Aorta (tissue), 5 donors: ENCODE results near the gene SETD5. TPM values are rescaled to one million over a fixed set of nuclear protein-coding genes. Genes with fewer than 3 reads are reported as not detected.

Experiments
- ATAC-seq: fragments of 200-7000 bp; cut with Tn5 transposase; one replicate; pipeline ENCODE4 v1.9.1; 2022; ENCODE audit warnings: moderate library complexity; ENCODE audit not compliant: low FRiP score
- DNase-seq, 2 donors: peaks; one replicate each; pipeline ENCODE4 v3.0.0-alpha.2; 2020
- H3K27ac ChIP-seq, 2 donors: one replicate each; pipeline ENCODE4 v1.5.1; 2013; ENCODE audit warnings: low read length in 2 of 2, mild to moderate bottlenecking in 2 of 2, moderate library complexity in 2 of 2, control low read depth in 1 of 2, inconsistent platforms in 1 of 2, low read depth in 1 of 2
- H3K27me3 ChIP-seq, 2 donors: one replicate each; pipeline ENCODE4 v1.6.1; 2013; ENCODE audit warnings: control low read depth in 1 of 2, low read length in 1 of 2, mild to moderate bottlenecking in 1 of 2, moderate library complexity in 1 of 2; ENCODE audit not compliant: insufficient read depth in 2 of 2, control insufficient read depth in 1 of 2
- H3K36me3 ChIP-seq, 2 donors: one replicate each; pipeline ENCODE4 v1.6.1; 2013; ENCODE audit warnings: control low read depth in 1 of 2, low read length in 1 of 2, mild to moderate bottlenecking in 1 of 2; ENCODE audit not compliant: insufficient read depth in 2 of 2, control insufficient read depth in 1 of 2
- H3K4me1 ChIP-seq, 2 donors: one replicate each; pipeline ENCODE4 v1.6.1; 2013; ENCODE audit warnings: low read length in 2 of 2, control low read depth in 1 of 2, mild to moderate bottlenecking in 1 of 2, moderate library complexity in 1 of 2; ENCODE audit not compliant: insufficient read depth in 2 of 2, control insufficient read depth in 1 of 2
- H3K4me3 ChIP-seq, 2 donors: one replicate each; pipeline ENCODE4 v1.5.1; 2013; ENCODE audit warnings: low read length in 2 of 2, control low read depth in 1 of 2, mild to moderate bottlenecking in 1 of 2
- H3K9me3 ChIP-seq: one replicate; pipeline ENCODE4 v1.6.1; 2013; ENCODE audit warnings: mild to moderate bottlenecking, low read length; ENCODE audit not compliant: control insufficient read depth
- WGBS, 2 donors: extraction: QIAGEN DNeasy Blood & Tissue Kit; methylation state at CpG; one replicate each; pipeline ENCODE4 v1.1.7; 2013; 5-methylcytosine and 5-hydroxymethylcytosine counted together
- intact Hi-C, 2 donors: fragments of 100-400 bp; cut with DNase I; formaldehyde crosslinking; loops; one replicate each; pipeline versions ENCODE4 v1.14.2 to v1.15.0; 2022
- polyA plus RNA-seq, 2 donors: library from polyadenylated mRNA; stranded (reverse); fragments of 200-250 nt; gene quantifications; one replicate each; pipeline ENCODE4 v1.2.3, GENCODE V29; 2013
- total RNA-seq, 2 donors: library from RNA; stranded (reverse); fragmentation: NEBNext Ultra II Directional; extraction: Animal tissue kit (Norgen Biotek cat#: 25700); gene quantifications; one replicate each; pipeline ENCODE4 v1.2.1, GENCODE V29; 2021
- donor health status: healthy with polysubstance abuse.
- donor health status: Bipolar disorder and iron deficiency.
- donor health status: DM: no; HTN: no; CAD: no.
- donor health status: DM: no; HTN: no; CAD: no.
- donor health status: DM: yes; HTN: yes; CAD: no.

Gene SETD5
- total and polyA plus RNA-seq, 4 donors = 13.9 to 200 (median 92.7) TPM

DNA sequence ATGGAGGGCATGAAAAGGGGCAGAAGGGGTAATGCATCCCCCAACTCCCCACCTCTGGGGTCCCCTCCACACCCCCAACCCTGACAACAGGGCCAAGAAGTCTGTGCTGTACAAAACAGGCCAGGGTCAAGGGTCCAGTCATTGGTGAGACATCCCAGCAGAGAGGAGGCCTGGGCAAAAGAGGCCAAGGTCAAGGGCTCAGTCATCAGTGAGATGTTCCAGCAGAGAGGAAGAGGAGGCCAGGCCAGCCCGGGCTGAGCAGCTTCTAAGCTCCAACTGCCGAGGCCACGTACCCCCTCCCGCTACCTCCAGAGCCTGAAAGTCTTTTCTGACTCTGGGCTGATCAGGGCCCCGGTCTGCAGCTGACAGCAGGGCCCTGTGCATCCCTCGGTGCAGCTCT lies 103.8 kb downstream of the SETD5 start:
- no peaks in the 10 kb centered on the region for H3K4me1 ChIP-seq
- H3K9me3 ChIP-seq = no peaks in the 10 kb centered on the region
- 74 to 75% methylated on average over 6 of the region's 6 CpGs for WGBS, 2 donors
- H3K27me3 ChIP-seq = no peaks in the 10 kb centered on the region
- DNase-seq (no peak), ATAC-seq (no peak)
- no peak overlapping the region for H3K27ac ChIP-seq
- no peaks in the 10 kb centered on the region for H3K36me3 ChIP-seq
- H3K4me3 ChIP-seq = no peak overlapping the region
- intact Hi-C loops = loop anchor here in 1 of 2 donors (10.0 kb wide), 1 partner anchor 144 kb away; the partner anchor contains the start of gene MTMR14

GRCh38 chr3:9503283-9503682 lies 105.9 kb downstream of the SETD5 start:
- peak in 1 of 2 donors; percentile 83 for DNase-seq
- no peaks in the 10 kb centered on the region for H3K27me3 ChIP-seq
- H3K4me3 ChIP-seq = no peak overlapping the region
- no peaks in the 10 kb centered on the region for H3K4me1 ChIP-seq
- H3K27ac ChIP-seq = no peak overlapping the region
- no peak for ATAC-seq
- WGBS, 2 donors = 5% methylated on average over 4 of the region's 4 CpGs
- H3K36me3 ChIP-seq = no peaks in the 10 kb centered on the region
- intact Hi-C loops = loop anchor here in 1 of 2 donors (10.0 kb wide), 1 partner anchor 142 kb away; the partner anchor contains the start of gene MTMR14
- H3K9me3 ChIP-seq = no peaks in the 10 kb centered on the region

GRCh38 chr3:9507586-9508578 lies 110.5 kb downstream of the SETD5 start:
- WGBS, 2 donors = 54 to 59% methylated on average over 14 of the region's 14 CpGs
- intact Hi-C loops = loop anchor here in 1 of 2 donors (10.0 kb wide), 1 partner anchor 137 kb away; the partner anchor contains the start of gene MTMR14

DNA sequence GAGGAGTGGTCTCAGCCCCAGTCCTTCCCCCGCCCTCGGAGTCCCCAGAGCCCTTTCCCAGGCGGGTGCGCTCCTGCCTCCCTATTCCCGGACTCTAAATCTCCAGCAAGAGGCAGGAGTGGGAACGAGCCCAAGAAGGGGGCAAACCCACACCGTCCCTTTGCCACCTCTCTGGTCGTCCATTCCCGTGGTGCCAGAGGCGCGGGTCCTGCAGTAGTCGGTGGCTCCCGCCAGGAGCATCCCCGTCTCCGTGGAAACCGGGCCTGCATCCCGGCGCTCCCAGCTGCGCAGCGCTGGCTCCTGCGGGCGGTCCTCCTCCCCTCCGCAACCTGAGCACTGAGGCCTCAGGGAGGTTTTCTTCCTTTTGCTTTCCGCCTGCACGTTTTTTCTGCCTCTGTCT lies 111.4 kb downstream of the SETD5 start:
- WGBS, 2 donors = 8 to 9% methylated on average over 23 to 25 of the region's 25 CpGs

More at GRCh38 chr3:9507586-9508578, 110.5 kb downstream of the SETD5 start:
- Histone ChIP-seq H3K36me3 (no peaks in the 10 kb centered on the region), H3K4me3 (no peak overlapping the region), H3K27me3 (no peaks in the 10 kb centered on the region), H3K9me3 (no peaks in the 10 kb centered on the region), H3K27ac (no peak overlapping the region), H3K4me1 (no peaks in the 10 kb centered on the region)
- no peak for ATAC-seq
- no peak for DNase-seq

DNA sequence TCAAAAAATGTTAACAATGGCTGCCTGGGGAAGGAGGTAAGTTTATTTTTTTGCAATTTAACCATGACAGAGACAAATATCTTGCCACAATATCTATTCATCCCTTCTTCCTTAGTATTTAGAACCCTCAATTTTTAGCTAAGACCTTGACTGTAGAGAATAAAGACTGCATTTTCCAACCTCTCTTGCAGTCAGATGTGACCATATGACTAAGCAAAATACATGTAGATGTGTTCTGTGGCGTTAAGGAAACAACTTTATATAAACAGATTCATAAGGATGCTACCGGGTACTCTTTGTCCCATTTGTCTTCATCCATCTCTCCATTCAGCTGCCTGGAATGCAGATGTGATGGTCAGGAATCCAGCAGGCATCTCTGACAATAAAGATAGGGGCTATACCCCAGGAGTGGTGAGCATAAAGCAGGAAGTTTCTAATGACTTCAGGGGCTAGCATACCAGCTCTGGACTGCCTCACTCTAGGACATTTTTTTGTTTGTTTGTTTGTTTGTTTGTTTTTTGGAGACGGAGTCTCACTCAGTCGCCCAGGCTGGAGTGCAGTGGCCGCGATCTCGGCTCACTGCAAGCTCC lies 115.1 kb downstream of the SETD5 start:
- 66 to 71% methylated on average over 7 of the region's 7 CpGs for WGBS, 2 donors
- Histone ChIP-seq H3K27ac (no peak overlapping the region), H3K36me3 (no peaks in the 10 kb centered on the region), H3K27me3 (no peaks in the 10 kb centered on the region), H3K4me3 (no peak overlapping the region), H3K4me1 (no peaks in the 10 kb centered on the region), H3K9me3 (no peaks in the 10 kb centered on the region)
- intact Hi-C loops = no loop called here
- DNase-seq = no peak
- no peak for ATAC-seq

More for the DNA sequence above, 111.4 kb downstream of the SETD5 start:
- Histone ChIP-seq H3K27ac (no peak overlapping the region), H3K4me3 (no peak overlapping the region), H3K36me3 (no peaks in the 10 kb centered on the region), H3K4me1 (no peaks in the 10 kb centered on the region), H3K9me3 (no peaks in the 10 kb centered on the region), H3K27me3 (no peaks in the 10 kb centered on the region)
- no peak for ATAC-seq
- DNase-seq = no peak
- intact Hi-C loops = loop anchor here in 1 of 2 donors (10.0 kb wide), 1 partner anchor 136 kb away; the partner anchor contains the start of gene MTMR14

DNA sequence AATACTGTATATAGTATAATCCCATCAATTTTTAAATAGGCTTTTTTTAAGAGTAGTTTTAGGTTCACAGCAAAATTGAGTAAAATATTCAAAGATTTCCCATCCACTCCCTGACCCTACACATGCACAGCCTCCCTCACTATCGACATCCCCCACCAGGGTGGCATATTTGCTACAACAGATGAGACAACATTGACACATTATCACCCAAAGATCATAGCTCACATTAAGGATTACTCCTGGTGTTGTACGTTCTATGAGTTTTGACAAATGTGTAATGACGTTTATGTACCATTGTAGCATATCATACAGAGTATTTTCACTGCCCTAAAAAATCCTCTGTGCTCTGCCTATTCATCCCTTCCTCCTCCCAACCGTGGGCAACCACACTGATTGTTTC lies 116.9 kb downstream of the SETD5 start:
- Histone ChIP-seq H3K4me3 (no peak overlapping the region), H3K9me3 (no peaks in the 10 kb centered on the region), H3K27me3 (no peaks in the 10 kb centered on the region), H3K27ac (no peak overlapping the region), H3K4me1 (no peaks in the 10 kb centered on the region), H3K36me3 (no peaks in the 10 kb centered on the region)
- intact Hi-C loops = no loop called here
- DNase-seq (no peak), ATAC-seq (no peak)
- 63 to 66% methylated on average over 4 of the region's 4 CpGs for WGBS, 2 donors

DNA sequence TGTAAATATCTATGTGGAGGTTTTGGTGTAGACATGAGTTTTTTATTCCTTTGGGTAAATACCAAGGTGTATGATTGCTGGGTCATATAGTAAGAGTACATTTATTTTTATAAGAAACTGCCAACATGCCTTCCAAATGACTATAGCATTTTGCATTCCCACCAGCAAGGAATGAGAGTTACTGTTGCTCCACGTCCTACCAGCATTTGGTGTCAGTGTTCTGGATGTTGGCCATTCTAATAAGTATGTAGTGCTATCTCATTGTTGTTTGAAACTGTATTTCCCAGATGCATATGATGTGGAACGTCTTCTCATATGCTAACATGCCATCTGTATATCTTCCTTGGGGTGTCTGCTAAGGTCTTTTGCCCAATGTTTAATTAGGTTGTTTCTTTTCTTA lies 117.5 kb downstream of the SETD5 start:
- no peak overlapping the region for H3K27ac ChIP-seq
- ATAC-seq (no peak), DNase-seq (no peak)
- H3K4me1 ChIP-seq = no peaks in the 10 kb centered on the region
- no peaks in the 10 kb centered on the region for H3K9me3 ChIP-seq
- H3K36me3 ChIP-seq = no peaks in the 10 kb centered on the region
- WGBS, 2 donors = 53% methylated on average over 2 of the region's 2 CpGs
- intact Hi-C loops = no loop called here
- H3K4me3 ChIP-seq = no peak overlapping the region
- no peaks in the 10 kb centered on the region for H3K27me3 ChIP-seq

- no peaks in the 10 kb centered on the region for H3K27me3 ChIP-seq
- 64% methylated on average over 2 of the region's 2 CpGs for WGBS, 2 donors
These were observed 127.7 kb downstream of the SETD5 start for GRCh38 chr3:9525078-9525477.

More at GRCh38 chr3:9525078-9525477, 127.7 kb downstream of the SETD5 start:
- intact Hi-C loops = no loop called here
- ATAC-seq = no peak
- no peaks in the 10 kb centered on the region for H3K9me3 ChIP-seq
- H3K27ac ChIP-seq = no peak overlapping the region
- H3K4me1 ChIP-seq = no peaks in the 10 kb centered on the region
- DNase-seq = no peak
- no peaks in the 10 kb centered on the region for H3K36me3 ChIP-seq
- H3K4me3 ChIP-seq = no peak overlapping the region
